Fibroblast of villous mesenchyme (primary cell): ENCODE results near the gene MMRN2. TPM values are rescaled to one million over a fixed set of nuclear protein-coding genes. Genes with fewer than 3 reads are reported as not detected.

Experiments
- DNase-seq: peaks from one replicate; pipeline ENCODE4 v3.0.0-alpha.2; 2010; ENCODE audit warnings: low read depth
- H3K4me3 ChIP-seq: 2 replicates; pipeline ENCODE4 v1.5.1; 2011; ENCODE audit warnings: low read depth, mild to moderate bottlenecking, low read length
- total RNA-seq: library from RNA; depleted of rRNA; stranded (reverse); fragments of >200 nt; gene quantifications from 2 replicates; pipeline ENCODE4 v1.2.3, GENCODE V29; 2012
- TF ChIP-seq, protein P1 (sequence below): IDR thresholded peaks from 2 replicates; pipeline ENCODE4 v1.5.1; 2012; ENCODE audit warnings: low read depth, mild to moderate bottlenecking, low read length; ENCODE audit not compliant: insufficient read depth

The MMRN2 gene
- total RNA-seq, 1 donor = 0.86 TPM

DNA sequence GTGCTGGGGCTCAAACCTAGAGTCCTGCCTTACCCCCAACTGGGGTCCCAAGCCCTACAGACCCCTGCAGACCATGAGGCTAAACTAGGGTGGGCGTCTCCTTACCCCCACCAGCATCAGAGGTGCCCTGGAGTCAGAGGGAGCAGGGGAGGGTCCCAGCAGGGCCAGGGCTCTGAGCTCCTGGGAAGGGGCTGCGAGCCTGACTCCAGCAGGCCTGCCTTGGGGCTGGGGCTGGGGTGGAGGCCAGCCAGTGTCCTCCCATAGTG lies 2.3 kb upstream of the MMRN2 start:
- TF ChIP-seq, protein P1, sequence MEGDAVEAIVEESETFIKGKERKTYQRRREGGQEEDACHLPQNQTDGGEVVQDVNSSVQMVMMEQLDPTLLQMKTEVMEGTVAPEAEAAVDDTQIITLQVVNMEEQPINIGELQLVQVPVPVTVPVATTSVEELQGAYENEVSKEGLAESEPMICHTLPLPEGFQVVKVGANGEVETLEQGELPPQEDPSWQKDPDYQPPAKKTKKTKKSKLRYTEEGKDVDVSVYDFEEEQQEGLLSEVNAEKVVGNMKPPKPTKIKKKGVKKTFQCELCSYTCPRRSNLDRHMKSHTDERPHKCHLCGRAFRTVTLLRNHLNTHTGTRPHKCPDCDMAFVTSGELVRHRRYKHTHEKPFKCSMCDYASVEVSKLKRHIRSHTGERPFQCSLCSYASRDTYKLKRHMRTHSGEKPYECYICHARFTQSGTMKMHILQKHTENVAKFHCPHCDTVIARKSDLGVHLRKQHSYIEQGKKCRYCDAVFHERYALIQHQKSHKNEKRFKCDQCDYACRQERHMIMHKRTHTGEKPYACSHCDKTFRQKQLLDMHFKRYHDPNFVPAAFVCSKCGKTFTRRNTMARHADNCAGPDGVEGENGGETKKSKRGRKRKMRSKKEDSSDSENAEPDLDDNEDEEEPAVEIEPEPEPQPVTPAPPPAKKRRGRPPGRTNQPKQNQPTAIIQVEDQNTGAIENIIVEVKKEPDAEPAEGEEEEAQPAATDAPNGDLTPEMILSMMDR = no peak
- DNase-seq = no peak
- no peak overlapping the region for H3K4me3 ChIP-seq

DNA sequence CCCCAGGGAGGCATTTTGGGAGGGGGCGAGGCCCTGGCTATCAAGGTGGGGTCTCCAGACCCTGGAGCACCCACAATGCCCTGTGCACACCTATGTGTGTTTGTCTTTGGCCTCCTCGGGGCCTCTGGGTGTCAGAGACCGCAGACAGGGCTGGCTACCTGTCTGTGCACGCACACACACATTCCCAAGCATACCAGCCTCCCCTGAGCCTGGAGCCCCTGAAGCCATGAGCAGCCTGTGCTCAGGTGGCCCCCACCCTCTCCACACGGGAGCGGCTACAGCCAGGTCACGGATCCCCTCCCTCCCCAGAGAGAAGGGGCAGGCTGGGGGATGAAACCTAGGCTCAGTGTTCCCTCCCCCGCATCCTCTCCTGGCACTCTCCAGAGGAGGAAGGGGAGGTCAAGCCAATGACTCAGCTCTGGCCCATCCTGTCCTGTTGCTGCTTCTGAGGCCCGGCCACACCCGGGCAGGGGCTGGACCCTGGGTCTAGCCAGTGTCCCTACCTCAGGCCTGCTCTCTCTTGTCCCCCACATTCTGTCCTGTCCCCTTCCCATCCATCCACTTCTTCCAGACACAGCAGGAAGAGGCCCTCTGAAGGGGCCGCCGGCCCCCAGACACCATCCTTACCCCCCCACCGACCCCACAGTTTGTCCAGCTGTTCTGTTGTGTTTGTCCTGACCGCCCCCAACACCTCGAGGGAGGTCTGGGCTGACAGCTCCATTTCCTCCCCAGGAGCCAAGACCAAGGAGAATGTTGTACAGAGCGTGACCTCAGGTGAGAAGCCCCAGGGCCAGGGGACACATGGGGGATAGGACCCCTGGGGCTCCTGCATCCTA lies 1.7 kb upstream of the MMRN2 start:
- TF ChIP-seq, protein P1 = no peak

DNA sequence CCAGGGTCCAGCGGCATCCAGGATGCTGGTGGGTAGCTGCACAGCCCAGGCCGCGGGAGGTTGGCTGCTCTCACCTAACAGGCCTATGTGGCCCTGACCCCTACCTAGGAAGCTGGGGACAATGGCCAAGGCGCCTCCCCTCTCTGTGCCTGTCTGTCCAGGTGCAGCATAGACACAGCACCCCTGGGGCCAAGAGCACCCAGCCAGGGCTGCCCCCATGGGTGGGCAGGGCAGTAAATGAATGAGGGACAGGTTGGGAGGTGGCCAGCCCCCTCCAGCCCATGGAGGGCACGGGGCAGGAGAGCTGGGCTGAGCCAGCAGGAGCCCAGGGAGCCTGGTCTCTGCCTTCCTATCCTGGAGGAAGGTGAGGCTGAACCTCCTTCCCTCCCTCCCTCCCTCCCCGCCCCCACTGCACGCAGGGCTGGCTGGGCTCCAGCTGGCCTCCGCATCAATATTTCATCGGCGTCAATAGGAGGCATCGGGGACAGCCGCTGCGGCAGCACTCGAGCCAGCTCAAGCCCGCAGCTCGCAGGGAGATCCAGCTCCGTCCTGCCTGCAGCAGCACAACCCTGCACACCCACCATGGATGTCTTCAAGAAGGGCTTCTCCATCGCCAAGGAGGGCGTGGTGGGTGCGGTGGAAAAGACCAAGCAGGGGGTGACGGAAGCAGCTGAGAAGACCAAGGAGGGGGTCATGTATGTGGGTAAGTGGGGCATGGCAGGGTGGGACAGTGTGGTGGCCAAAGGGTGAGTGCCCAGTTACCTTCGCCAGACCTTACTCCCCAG lies 893 bp upstream of the MMRN2 start, which contains the start of gene SNCG:
Gene SNCG (plus strand): TSS at position 484 of the 785 bp plus-strand sequence. CDS start 99 bp downstream, at position 583.
- TF ChIP-seq, protein P1 = no peak
- DNase-seq = no peak
- no peak within 1 kb of the TSS for H3K4me3 ChIP-seq

More for the DNA sequence above, 1.7 kb upstream of the MMRN2 start:
- no peak overlapping the region for H3K4me3 ChIP-seq
- DNase-seq = peak; percentile 74

DNA sequence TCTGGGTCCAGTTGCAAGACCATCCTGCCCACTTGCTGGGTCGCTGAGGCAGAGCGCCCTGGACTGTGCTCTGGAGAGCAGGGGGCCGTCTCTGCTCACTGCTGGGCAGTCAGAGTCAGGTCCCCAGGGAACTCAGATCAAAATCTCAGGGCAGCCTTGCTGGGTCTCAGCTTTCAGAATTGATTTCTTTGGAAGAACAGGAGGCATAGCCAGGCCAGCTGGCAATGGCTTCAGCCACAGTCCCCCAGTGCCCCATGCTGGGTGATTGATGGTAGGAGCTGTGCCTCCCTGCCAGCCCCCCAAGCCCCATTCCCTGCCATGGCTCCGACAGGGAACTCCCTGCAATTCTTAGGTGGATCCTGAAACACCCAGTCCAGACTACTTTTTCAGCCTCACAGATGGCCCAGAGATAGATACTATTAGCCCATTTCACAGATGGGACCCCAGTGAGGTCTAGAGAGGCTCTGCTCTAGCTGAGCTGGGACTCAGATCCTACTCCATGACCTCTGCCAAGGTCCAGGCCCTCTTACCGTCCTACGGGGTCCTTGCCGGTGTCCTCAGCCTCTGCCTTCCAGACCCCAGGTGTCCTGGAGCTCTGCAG lies 467 bp downstream of the MMRN2 start:
- TF ChIP-seq, protein P1 = no peak
- DNase-seq = no peak
- no peak overlapping the region for H3K4me3 ChIP-seq

DNA sequence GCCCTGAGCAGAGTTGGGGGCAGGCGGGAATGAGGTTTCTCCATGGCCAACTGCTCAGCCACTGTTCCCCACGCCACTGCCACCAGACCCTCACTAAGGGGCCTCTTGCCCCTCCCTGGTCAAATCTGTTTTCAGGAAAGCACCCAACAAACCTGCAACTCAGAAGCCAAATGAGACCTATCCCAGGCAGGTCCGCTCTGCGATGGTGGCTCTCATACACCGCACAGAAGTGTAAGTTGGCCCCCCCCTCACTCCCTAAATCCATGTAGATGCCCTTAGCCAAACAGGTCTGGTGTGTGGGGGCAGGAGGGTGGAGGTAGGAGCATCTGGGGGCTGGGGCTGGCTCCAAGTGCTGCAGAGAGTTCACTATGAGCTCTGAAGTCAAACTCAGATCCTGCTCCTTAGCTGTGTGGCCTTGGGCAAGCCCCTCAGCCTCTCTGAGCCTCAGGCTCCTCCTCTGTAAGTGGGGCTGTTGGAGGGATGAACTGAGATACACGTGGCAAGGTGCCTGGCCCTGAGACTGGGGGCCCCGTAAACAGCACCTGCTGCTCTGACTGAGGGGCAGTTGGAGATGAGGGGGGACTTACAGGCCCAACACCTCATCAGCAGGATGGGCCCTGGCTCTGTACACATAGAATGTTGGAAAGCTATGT lies 1.1 kb downstream of the MMRN2 start:
- no peak for DNase-seq
- TF ChIP-seq, protein P1 = no peak
- H3K4me3 ChIP-seq = no peak overlapping the region

DNA sequence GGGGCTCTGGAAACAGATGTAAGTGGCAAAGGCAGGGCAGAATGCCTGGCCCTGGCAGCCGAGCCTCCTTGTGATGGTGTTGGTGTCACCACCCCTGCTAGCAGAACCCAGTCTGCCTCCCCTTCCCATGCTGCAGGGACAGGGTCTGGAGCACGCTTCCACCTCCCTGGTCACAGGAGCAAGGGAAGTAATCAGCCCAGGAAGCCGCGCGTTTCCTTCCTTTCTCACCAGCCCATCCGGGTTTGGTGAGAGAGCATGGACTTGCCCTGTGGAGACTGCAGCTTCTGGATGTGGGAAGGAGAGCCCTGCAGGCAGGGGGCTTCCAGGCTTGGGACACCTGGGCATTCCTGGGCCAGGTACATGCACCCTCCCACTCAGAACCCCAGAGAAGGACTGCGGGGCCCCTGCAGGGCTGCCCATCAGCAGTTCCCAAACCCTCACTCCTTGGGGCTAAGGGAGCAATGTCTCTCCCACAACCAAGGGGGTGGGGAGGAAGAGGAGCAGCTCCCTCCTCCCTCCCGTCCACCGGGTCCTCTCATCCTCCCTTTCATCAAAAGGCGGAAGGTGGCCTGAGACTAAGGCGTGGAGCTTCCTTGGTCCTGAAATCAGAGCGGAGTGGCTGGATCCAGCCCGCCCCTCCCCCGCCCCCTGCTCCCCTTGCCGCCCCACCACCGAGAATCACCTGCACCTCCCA lies 1.8 kb downstream of the MMRN2 start:
- TF ChIP-seq, protein P1 = no peak
- DNase-seq = no peak
- no peak overlapping the region for H3K4me3 ChIP-seq
